PC-3 (cell line): Measurements from ENCODE around the gene SCRN3. TPM values are rescaled to one million over a fixed set of nuclear protein-coding genes. Genes with fewer than 3 reads are reported as not detected.

ENCODE experiments used
- ATAC-seq: fragments of 200-7000 bp; cut with Tn5 transposase; 2 replicates; pipeline ENCODE4 v1.9.1; 2020; ENCODE audit warnings: mild to moderate bottlenecking, moderate library complexity
- BruUV-seq: library from RNA; stranded (reverse); fragments of 400-500 nt; replicated peaks from 2 replicates; lab custom pipeline; 2021; lab: Mats Ljungman, UMichigan
- CTCF ChIA-PET: fragments of 300-600 bp; sonication (Branson Sonifier 250); formaldehyde crosslinking; loops from one replicate; lab custom pipeline; 2022; ENCODE audit warnings: antibody characterized with exemption; lab: Charles Lee
- POLR2A ChIA-PET: fragments of 300-600 bp; sonication (Branson Sonifier 250); formaldehyde crosslinking; loops from one replicate; lab custom pipeline; 2022; ENCODE audit warnings: antibody characterized with exemption; ENCODE audit not compliant: unreplicated experiment; lab: Charles Lee
- DNase-seq: peaks from one replicate; pipeline ENCODE4 v3.0.0-alpha.2; 2015
- H2AFZ ChIP-seq: fragments of 300-600 bp; sonication (generic); 2 replicates; pipeline ENCODE4 v1.6.0; 2016; ENCODE audit warnings: antibody characterized with exemption, low read length
- H3F3A ChIP-seq: fragments of 300-600 bp; sonication (generic); one replicate; pipeline ENCODE4 v1.6.0; 2017; ENCODE audit warnings: antibody characterized with exemption, low read length, control low read depth, mild to moderate bottlenecking; ENCODE audit not compliant: unreplicated experiment
- H3K27ac ChIP-seq: fragments of 300-600 bp; sonication (generic); 2 replicates; pipeline ENCODE4 v1.5.1; 2016; ENCODE audit warnings: mild to moderate bottlenecking, low read length
- H3K27me3 ChIP-seq: fragments of 300-600 bp; sonication (generic); 2 replicates; pipeline ENCODE4 v1.6.1; 2016; ENCODE audit warnings: low read length, mixed read lengths
- H3K36me3 ChIP-seq: fragments of 300-600 bp; sonication (generic); 2 replicates; pipeline ENCODE4 v1.6.1; 2016; ENCODE audit warnings: low read depth, mixed run types, low read length, mixed read lengths
- H3K4me1 ChIP-seq: fragments of 300-600 bp; sonication (generic); 2 replicates; pipeline ENCODE4 v1.5.1; 2016; ENCODE audit warnings: low read length; ENCODE audit not compliant: insufficient read depth
- H3K4me2 ChIP-seq: fragments of 300-600 bp; sonication (generic); 2 replicates; pipeline ENCODE4 v1.6.0; 2016; ENCODE audit warnings: low read length
- H3K4me3 ChIP-seq: fragments of 300-600 bp; sonication (generic); 2 replicates; pipeline ENCODE4 v1.5.1; 2016; ENCODE audit warnings: mild to moderate bottlenecking, low read length, mixed read lengths
- H3K79me2 ChIP-seq: fragments of 300-600 bp; sonication (generic); 2 replicates; pipeline ENCODE4 v1.6.1; 2017; ENCODE audit warnings: low read length, mixed read lengths
- H3K9ac ChIP-seq: fragments of 300-600 bp; sonication (generic); 2 replicates; pipeline ENCODE4 v1.6.0; 2016; ENCODE audit warnings: mild to moderate bottlenecking, low read length
- H3K9me2 ChIP-seq: fragments of 300-600 bp; sonication (generic); replicated peaks from 2 replicates; pipeline ENCODE4 v1.6.1; 2016; ENCODE audit warnings: mixed run types, low read length, mixed read lengths
- H3K9me3 ChIP-seq: fragments of 300-600 bp; sonication (generic); 2 replicates; pipeline ENCODE4 v1.6.1; 2016; ENCODE audit warnings: low read length, mixed read lengths
- H4K20me1 ChIP-seq: fragments of 300-600 bp; sonication (generic); 2 replicates; pipeline ENCODE4 v1.6.1; 2016; ENCODE audit warnings: low read length, mixed read lengths
- CTCF ChIP-seq: fragments of 300-600 bp; sonication (generic); conservative IDR thresholded peaks from 2 replicates; pipeline ENCODE4 v1.5.1; 2017; ENCODE audit warnings: antibody characterized with exemption, low read depth, mild to moderate bottlenecking, low read length
- EZH2 ChIP-seq: fragments of 300-600 bp; sonication (generic); IDR thresholded peaks from one replicate; pipeline ENCODE4 v1.6.1; 2017; ENCODE audit warnings: antibody characterized with exemption, mild to moderate bottlenecking, low read length; ENCODE audit not compliant: unreplicated experiment
- EZH2phosphoT487 ChIP-seq: fragments of 300-600 bp; sonication (generic); IDR thresholded peaks from 2 replicates; pipeline ENCODE4 v1.6.1; 2018; ENCODE audit warnings: mild to moderate bottlenecking, antibody characterized with exemption, low read length, borderline replicate concordance
- intact Hi-C: fragments of 100-400 bp; cut with micrococcal nuclease; formaldehyde crosslinking; loops from 2 replicates; pipeline ENCODE4 v1.9.0; 2023
- total RNA-seq: library from RNA; depleted of rRNA; stranded (reverse); fragments of >200 nt; gene quantifications from 2 replicates; pipeline ENCODE4 v1.2.3, GENCODE V29; 2014

SCRN3 gene
- total RNA-seq, 1 experiment from 2014 or later: 26.6 TPM

- H3F3A ChIP-seq: no peaks in the 10 kb centered on the region
- H3K9me2 ChIP-seq: no peaks in the 10 kb centered on the region
- H2AFZ ChIP-seq: no peak overlapping the region
- H3K27me3 ChIP-seq: no peaks in the 10 kb centered on the region
- no peaks in the 10 kb centered on the region for H3K9me3 ChIP-seq
- H3K4me3 ChIP-seq: no peak overlapping the region
- no peak overlapping the region for H3K4me2 ChIP-seq
- ATAC-seq: no peak
- H3K79me2 ChIP-seq: no peaks in the 10 kb centered on the region
- no peak for DNase-seq
- H3K4me1 ChIP-seq: no peaks in the 10 kb centered on the region
- H3K36me3 ChIP-seq: no peaks in the 10 kb centered on the region
- CTCF ChIA-PET: no interaction called here
- BruUV-seq: no TSS peak
- intact Hi-C loops: no loop called here
- POLR2A ChIA-PET: no interaction called here
- TF ChIP-seq EZH2phosphoT487: no peak
- TF ChIP-seq CTCF: no peak
- no peak for TF ChIP-seq EZH2
- H3K27ac ChIP-seq: no peak overlapping the region
- H3K9ac ChIP-seq: no peak overlapping the region
- H4K20me1 ChIP-seq: no peaks in the 10 kb centered on the region
Observed at GRCh38 chr2:174449033-174449432, 53.5 kb downstream of the SCRN3 start.

DNA sequence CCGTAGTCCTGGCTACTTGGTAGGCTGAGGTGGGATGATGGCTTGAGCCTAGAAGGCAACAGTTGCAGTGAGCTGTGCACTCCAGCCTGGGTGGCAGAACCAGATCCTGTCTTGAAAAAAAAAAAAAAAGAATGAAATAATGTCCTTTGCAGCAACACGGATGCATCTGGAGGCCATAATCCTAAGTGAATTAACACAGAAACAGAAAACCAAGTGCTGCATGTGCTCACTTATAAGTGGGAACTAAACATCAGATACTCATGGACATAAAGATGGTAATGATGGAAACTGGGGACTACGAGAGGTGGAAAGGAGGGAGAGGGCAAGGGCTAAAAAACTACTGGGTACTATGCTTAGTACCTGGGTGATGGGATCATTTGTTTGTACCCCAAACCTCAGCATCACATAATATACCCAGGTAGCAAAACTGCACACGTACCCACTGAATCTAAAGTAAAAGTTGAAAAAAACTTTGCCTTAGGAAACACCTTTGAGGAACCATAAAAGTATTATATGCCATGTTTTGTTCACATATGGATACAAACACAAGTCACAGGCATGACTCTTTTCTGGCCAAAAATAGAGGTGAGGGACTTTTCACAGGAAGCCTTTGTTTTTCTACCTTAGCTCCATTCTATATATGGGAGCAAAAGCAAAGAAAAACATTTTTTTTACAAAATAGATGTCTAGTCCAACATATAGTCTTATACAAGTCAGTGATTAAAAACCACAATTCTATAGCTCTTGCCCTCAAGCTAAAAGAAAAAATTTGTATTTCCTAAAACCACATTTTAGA is 54.7 kb downstream of the SCRN3 start:
- POLR2A ChIA-PET: no interaction called here
- H3F3A ChIP-seq: no peaks in the 10 kb centered on the region
- H3K4me3 ChIP-seq: no peak overlapping the region
- no peaks in the 10 kb centered on the region for H3K36me3 ChIP-seq
- H3K4me1 ChIP-seq: no peaks in the 10 kb centered on the region
- H3K27ac ChIP-seq: no peak overlapping the region
- no peaks in the 10 kb centered on the region for H4K20me1 ChIP-seq
- no peak for DNase-seq
- no peak for ATAC-seq
- no peaks in the 10 kb centered on the region for H3K9me3 ChIP-seq
- H3K9ac ChIP-seq: no peak overlapping the region
- TF ChIP-seq EZH2 (no peak), CTCF (no peak), EZH2phosphoT487 (no peak)
- BruUV-seq: no TSS peak
- CTCF ChIA-PET: no interaction called here
- intact Hi-C loops: no loop called here
- H3K4me2 ChIP-seq: no peak overlapping the region
- no peaks in the 10 kb centered on the region for H3K9me2 ChIP-seq
- no peaks in the 10 kb centered on the region for H3K27me3 ChIP-seq
- H2AFZ ChIP-seq: no peak overlapping the region
- no peaks in the 10 kb centered on the region for H3K79me2 ChIP-seq

DNA sequence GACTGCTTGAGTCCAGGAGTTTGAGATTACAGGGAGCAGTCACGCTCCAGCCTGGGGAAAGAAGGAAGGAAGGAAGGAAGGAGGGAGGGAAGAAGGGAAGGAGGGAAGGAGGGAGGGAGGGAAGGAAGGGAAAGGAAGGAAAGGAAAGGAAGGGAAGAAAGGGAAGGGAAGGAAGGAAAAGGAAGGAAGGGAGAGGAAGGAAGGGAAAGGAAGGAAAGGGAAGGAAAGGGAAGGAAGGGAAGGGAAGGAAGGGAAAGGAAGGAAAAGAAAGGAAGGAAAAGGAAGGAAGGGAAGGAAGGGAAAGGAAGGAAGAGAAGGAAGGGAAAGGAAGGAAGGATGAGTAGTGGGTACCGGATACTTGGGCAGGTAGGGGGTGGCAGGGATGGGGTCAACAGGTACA is 59.0 kb downstream of the SCRN3 start:
- POLR2A ChIA-PET: interaction anchor here (0.5 kb wide), 1 partner anchor 11 kb away, joined by 20 read pairs; no protein-coding TSS in a partner anchor
- no peaks in the 10 kb centered on the region for H4K20me1 ChIP-seq
- H3K9me3 ChIP-seq: no peaks in the 10 kb centered on the region
- CTCF ChIA-PET: no interaction called here
- intact Hi-C loops: no loop called here
- DNase-seq (no peak), ATAC-seq (no peak)
- H3K79me2 ChIP-seq: no peaks in the 10 kb centered on the region
- no peaks in the 10 kb centered on the region for H3F3A ChIP-seq
- H3K4me1 ChIP-seq: no peaks in the 10 kb centered on the region
- no TSS peak for BruUV-seq
- no peaks in the 10 kb centered on the region for H3K27me3 ChIP-seq
- TF ChIP-seq CTCF: no peak
- no peak for TF ChIP-seq EZH2
- TF ChIP-seq EZH2phosphoT487: no peak
- no peak overlapping the region for H3K9ac ChIP-seq
- H3K4me3 ChIP-seq: no peak overlapping the region
- H3K4me2 ChIP-seq: no peak overlapping the region
- no peak overlapping the region for H2AFZ ChIP-seq
- no peaks in the 10 kb centered on the region for H3K36me3 ChIP-seq
- H3K27ac ChIP-seq: no peak overlapping the region
- no peaks in the 10 kb centered on the region for H3K9me2 ChIP-seq
